HG02642 (cell line): ENCODE data around the gene LCE1A.

Experiments
- ATAC-seq: cut with Tn5 transposase; IDR thresholded peaks from one replicate; pipeline ENCODE4 v1.9.1; 2021; ENCODE audit warnings: mild to moderate bottlenecking; ENCODE audit not compliant: unreplicated experiment, poor library complexity

Gene LCE1A, protein sequence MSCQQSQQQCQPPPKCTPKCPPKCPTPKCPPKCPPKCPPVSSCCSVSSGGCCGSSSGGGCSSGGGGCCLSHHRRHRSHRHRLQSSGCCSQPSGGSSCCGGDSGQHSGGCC

DNA sequence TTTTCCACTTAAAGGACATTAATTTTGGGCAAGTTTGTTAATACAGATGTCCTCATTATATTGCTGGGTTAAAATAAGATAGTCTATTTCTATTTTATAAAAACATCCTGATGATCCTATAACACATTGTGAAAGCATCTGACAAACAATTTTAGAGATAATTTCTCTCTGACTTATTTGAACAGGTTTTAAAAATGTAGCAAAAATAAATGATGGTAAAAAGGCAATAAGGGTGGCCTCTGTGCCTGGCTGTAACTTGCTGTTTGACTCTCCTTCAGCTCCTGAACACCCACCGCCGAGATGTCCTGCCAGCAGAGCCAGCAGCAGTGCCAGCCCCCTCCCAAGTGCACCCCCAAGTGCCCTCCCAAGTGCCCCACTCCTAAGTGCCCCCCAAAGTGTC, at the start of gene LCE1A:
TSS of gene LCE1A (plus strand) at position 301 of the 400 bp plus-strand sequence. CDS start at position 301, 0 bp downstream.
- ATAC-seq = no peak

DNA sequence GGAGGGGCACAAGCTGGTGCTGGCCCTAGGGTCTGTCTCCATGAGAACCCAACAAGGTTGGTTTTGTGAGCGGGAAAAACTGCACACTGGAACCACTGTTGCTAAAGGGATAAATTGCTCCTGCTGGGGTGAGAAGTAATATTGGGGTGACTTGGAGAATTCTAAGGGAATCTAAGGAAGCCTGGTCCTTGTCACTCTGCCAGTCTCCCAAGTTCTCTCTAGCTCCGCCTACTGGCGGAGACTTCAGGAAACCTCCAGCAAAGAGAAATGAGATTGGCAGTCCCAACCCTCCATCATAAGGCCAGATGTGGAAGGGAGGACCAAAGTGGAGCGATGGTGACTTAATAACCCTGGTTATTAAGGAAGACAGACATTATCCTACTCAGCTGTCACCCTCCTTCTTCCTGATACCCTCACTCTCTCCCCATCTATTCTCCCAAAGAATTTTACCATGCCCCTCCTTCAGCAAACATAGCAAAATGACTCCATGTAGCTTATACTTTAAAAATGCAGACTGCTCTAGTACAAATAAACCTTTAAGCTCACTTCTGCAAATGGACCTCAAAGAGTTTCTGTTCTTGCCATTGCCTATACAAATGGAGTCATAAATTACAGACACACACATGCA, 49.6 kb upstream of the LCE1A start:
- ATAC-seq = no peak

DNA sequence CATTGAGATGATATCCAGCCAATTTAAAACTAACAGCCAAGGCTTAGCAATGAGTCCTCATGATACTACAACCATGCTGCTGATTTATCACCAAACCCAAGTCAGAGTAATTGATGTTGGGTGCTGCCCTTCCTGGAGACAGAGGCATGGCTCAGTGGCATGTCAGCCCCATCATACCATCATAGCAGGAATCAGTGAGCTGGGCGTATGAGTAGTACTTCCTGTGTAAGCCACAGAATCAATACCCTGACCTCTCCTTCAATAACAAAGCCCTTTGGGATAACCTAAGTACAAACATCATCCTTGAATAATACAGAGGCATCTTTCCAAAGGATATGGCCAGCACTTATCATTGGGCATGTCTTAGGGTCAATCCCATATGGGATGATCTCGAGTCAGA, 44.2 kb upstream of the LCE1A start:
- ATAC-seq = no peak

DNA sequence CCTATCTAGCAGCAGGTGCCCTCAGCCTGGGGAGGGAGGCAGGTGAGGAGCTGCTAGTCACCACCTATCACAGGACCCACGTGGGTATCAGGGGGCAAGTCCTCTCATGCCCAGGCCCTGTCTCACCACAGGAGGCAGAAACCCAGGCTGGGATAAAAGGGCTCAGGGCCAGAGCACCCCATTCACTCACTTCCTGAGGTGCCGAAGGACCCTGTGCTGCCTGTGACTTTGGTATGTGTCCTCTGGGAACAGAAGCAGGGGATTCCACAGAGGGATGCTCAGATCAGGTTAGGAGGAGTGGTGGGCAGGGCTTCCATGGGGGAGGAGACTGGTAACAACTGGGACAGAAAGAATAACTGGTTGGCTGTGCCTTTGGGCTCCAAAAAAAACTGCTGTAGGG, 41.2 kb upstream of the LCE1A start, which contains the start of gene LCE1E:
TSS of gene LCE1E (plus strand) at position 181 of the 400 bp plus-strand sequence. CDS start 1,043 bp downstream, outside the sequence.
- no peak for ATAC-seq

DNA sequence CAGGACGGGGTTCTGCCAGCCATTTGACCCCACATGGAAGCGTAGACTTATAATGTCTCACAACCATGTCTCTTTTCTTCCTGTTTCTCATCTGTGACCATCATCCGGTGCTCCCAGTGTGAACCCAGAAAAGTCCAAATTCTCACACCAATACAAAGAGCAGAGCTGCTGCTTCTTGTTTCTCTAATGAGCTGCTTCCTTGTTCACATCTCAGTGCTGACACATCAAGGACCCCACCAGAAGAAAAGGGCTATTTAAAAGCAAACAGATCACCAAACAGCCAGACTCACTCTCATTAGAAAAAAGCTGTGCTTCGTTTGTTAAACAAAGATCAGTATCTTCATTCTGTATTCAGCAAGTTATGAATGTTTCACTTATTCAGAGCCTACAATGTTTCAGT, 31.6 kb upstream of the LCE1A start:
- ATAC-seq = no peak

DNA sequence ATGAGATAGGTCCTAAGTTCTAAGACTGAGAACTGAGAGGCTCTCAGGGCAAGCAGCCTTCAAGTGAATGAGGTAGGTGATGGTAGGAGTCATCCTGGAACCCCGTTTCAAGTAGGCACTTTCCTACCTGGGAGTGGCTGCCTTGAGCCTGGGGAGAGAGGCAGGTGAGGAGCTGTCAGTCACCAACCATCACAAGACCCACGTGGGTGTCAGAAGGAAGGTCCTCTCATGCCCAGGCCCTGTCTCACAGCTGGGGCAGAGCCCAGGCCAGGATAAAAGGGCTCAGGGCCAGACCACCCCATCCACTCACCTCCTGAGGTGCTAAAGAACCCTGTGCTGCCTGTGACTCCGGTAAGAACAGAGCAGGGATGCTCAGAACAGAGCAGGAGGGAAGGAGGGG, 30.9 kb upstream of the LCE1A start, which contains the start of gene LCE1D:
TSS of gene LCE1D (plus strand) at position 301 of the 400 bp plus-strand sequence. CDS start 1,074 bp downstream, outside the sequence.
- ATAC-seq = no peak

DNA sequence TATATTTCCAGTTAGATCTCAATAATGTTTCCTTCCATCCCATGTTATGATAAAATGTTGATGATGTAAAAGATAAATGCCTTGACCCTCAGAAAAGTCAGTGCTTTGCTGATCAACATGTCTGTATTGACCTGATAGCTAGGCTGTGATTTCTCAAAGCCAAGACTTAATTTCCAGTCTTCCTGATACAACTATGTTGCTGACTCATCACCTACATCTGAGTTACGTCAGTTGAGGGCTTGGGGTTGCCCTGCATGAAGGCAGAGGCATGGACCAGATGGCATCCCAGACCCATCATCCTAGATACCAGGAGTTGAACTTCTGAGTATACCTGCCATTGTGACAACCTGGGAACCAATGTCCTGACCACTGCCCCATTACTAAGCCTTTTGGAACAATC, 25.9 kb upstream of the LCE1A start:
- no peak for ATAC-seq

DNA sequence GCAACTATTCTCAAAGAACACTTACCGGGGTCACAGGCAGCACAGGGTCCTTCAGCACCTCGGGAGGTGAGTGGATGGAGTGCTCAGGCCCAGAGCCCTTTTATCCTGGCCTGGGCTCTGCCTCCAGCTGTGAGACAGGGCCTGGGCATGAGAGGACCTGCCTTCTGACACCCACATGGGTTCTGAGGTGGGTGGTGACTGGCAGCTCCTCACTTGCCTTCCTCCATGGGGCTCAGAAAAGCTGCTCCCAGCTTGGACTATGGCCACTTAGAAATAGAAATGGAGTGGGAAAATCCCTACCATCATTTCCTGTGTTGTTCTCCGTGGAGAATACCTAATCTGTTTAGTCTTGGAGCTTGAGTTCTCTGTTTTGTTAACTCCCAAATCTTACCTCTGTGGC, 20.7 kb upstream of the LCE1A start, which contains the start of gene LCE1C:
TSS of gene LCE1C (minus strand) at position 76 of the 400 bp plus-strand sequence. CDS start 1,173 bp downstream, outside the sequence.
- ATAC-seq = no peak

DNA sequence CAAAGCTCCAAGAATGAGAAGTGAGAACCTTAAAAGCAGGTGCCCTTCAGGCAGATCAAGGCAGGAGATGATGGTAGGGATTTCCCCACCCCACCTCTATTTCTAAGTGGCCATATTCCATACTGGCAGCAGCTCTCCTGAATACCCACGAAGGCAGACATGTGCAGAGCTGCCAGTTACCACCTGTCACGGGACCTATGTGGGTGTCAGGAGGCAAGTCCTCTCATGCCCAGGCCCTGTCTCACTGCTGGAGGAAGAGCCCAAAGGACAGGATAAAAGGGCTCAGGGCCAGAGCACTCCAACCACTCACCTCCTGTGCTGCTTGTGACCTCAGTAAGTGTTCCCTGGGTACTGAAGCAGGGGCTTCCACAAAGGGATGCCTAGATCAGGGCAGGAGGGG, 16.2 kb upstream of the LCE1A start:
- ATAC-seq = no peak

DNA sequence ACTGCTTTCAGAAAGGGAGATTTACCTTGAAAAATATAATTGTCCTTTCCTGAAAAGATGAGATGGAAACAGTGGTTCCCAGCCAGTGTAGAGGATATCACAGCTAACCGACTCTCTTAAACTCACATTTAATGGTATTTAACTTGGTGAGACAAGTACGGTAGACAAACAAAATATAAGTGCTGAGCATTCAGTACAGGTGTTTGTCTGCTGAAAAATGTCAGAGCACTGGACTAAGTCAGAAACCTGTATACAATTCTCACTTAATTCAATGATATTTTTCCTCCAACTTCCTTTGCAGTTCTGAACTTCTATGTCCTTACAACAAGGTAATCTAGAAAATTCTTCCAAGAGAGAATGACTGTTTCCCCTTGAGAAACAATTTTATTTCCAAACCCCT, 15.6 kb upstream of the LCE1A start, which contains the start of gene LCE1B:
TSS of gene LCE1B (plus strand) at position 301 of the 400 bp plus-strand sequence. CDS start 476 bp downstream, outside the sequence.
- ATAC-seq = no peak

DNA sequence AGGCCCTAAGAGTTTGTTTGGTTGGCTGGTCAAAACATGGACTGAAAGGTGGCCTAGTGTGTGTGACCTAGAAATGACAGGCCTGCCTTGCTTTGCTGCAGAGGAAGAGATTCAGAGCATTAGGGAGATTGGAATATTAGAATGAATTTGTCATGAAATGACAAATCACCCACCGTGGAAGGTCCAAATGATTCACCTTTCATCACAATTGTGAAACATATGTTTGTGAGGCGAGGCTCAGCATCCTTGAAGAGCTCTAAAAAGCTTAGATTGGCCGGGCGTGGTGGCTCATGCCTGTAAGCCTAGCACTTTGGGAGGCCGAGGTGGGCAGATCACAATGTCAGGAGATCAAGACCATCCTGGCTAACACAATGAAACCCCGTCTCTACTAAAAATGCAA, 10.0 kb upstream of the LCE1A start:
- no peak for ATAC-seq

DNA sequence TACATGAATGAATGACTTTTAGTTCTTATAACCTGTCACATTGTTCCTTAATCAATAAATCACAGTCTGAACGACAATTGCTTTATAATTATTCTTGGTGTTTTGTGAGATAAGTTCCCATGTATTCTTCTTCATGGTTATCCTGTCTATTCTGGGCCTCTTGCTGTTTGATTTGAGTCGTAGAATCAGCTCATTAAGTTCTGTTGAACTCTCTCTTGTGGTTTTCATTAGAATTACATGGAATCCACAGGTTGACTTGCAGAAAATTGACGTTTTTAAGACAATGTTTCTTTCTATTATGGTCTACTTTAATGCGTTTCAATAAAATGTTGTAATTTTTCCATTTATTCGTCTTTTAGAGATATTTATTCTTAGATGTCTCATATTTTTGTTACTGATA, 4.0 kb upstream of the LCE1A start:
- ATAC-seq = no peak

DNA sequence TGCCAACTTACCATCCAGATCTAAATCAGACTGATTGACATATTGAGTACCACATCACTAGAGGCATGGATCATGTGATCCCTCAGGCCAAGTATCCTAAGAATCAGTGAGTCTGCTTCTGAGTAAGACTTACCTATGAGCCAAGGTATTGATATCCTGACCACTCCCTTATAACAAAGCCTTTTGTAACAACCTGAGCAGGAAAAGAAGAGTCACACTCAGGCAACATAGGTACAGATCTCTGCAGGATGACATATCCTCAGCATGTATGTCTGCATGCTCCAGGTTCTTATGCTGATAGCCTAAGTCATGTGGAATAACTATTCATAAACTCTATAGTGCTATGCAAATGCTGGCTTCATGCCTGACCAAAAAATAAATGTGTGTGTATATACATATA, 2.3 kb upstream of the LCE1A start:
- ATAC-seq = no peak

DNA sequence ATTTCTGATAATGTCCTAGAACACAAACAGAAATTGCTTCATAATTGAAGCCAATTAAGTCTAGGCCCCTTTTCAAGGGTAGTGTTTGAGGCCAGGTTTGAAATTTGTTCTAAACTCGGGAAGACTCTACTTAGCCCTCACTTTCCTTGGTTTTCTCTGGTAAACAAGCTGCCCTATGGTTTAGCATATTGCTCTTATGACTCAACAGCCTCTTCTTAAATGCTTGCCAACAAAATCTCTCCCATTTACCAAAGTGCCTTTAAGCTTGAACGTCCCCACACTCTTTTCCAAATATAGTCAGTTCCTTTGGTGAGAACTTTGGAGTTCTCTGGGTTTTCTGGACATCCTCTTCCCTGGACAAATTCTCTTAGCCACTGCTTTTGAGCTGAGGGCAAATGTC, 9.6 kb downstream of the LCE1A start:
- ATAC-seq = no peak

DNA sequence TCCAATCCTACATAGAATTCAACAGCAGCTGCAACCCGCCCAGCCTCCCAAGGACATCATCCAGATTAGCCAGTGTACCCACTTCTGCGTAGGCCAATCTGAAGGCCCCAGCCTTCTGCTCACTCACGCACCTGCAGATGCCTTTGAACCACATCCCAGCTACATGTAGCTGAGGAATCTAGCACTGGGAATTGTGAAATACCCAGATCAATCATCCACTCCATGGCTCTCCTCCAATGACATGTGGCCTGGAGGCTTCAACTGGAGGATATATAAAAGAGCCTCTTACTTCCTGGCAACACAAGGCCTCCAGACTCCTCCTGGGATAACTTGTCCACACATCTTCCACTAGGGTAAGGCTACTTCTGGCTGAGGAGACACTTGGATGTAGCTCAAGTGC, 15.3 kb downstream of the LCE1A start, which contains the start of gene LCE6A:
TSS of gene LCE6A (plus strand) at position 301 of the 400 bp plus-strand sequence. CDS start 665 bp downstream, outside the sequence.
- ATAC-seq = no peak

DNA sequence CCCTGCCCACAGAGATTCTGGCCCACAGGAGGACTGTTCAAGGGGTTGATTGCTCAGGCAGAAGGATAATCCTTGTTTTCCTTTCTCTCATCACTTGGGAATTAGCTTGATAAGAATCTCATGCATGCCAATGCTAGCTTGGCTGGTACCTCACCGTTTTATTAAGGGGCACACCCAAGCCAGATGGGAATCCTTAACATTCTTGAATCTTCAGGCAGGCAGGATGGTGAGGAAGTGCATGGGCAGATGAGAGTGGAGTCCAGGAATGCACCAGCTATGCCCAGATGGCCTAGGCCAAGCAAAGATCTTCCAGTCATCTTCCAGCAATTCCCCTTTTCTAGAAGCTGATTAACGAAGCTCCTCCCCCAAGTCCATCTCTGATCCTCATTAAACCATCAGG, 28.4 kb downstream of the LCE1A start:
- no peak for ATAC-seq

DNA sequence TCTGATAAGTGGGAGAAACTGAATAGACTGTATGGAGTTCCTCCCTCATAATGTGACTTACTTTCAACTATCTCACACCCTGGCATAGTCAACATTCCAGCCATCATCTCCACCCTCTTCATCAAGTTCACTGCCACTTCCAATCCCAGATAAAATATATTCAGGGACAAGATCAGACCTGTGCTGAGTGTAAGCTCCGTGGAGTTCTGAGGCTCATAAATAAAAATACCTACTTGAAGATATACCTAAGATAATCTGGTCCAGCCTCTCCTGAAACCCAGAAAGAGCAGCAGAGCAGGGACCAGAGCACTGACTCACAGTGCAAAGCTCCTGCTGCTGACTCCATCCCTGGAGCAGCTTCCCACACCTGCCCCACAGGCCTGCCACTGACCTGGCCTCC, 30.8 kb downstream of the LCE1A start:
- ATAC-seq = no peak

DNA sequence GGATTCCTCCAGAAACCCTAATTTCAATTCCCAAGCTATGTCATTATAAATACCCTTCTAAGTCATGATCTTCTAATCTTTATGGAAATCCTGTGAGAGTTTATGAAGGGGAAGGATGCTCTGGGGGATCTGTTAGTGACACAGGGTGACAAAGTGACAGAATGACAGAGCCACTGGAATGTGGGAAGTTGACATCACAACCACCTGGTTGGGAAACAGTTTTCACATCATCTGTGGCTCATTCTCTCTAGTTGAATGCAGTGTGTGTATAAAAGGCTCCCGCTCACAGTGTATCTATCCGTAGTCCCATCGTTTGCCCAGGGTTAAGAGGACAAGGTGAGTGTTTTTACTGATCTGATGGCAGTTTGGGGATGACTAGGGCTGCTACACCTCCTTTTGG, 32.4 kb downstream of the LCE1A start, which contains the start of gene LCE7A:
TSS of gene LCE7A (plus strand) at position 301 of the 400 bp plus-strand sequence. CDS start 702 bp downstream, outside the sequence.
- ATAC-seq = no peak

DNA sequence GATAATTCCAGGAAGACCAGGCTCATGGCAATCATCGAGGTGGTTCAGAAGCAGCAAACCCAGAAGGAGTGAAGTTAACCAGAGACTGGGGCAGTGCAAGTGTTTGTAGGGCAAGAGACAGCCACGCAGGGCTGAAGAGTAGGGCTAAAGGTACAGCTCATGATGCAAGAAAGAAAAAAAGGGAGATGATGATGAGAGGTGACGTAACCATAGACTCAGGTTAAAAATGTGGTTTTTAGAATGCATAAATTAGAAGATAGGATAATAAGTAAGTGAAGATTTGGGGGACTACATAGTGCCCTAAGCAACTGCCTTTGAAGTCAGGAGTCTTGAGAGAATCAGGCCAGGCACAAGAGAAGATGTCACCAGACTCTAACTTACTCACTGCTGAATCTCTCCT, 32.9 kb downstream of the LCE1A start:
- no peak for ATAC-seq

DNA sequence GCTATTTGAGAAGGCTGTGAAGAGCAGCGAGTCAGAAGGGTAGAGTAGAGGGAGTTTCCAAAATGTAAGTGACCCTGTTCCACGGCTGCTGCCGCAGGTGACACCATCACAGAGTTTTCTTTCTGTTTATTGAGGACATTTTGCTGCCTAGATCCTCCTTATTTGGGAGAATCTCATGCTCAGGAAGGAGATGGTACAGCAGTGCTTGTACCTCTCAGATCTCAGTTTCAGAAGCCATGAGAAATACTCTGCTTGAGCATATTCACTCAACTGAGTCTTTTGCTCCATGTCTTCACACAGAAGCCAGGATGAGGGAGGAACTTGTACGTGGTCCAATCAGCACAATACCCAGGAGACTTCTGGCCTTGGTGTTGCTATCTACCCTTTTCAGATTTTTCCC, 34.1 kb downstream of the LCE1A start:
- no peak for ATAC-seq

DNA sequence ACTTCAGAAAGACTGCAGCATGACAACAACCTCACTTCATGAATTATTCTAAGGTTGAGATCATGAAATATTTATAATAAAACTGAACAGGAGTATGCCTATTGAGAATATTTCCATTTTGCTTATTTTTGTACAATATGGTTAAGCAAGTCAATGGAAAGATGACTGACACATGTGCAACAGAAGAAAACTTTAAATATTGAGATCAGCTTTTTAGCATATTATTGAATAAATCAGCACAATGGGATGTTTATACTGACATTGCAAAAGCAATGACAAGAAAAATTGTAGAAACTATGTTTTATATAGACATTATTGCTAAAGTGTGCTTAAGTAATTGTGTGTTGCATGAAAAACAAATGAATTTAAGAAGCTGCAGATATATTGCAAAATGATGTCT, 37.2 kb downstream of the LCE1A start:
- ATAC-seq = no peak

DNA sequence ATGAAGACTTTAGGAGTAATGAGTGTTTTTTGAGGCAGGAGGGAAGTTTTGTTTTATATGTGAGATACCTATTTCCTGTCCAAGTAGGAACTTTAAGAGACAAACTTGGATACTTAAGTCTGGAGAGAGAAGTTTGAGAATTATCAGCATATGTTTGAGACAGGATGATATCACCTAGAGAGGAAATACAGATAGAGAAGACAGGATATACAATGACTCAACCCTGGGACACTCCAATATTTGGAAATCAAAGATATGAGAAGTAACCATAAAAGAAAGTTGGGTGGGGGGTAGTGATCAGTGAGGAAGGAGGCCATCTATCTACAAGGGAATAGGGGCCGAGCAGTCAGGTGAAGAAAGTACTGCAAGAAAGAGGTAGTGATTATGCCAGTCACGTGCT, 39.0 kb downstream of the LCE1A start:
- no peak for ATAC-seq
